HG02759 (cell line): ENCODE data around the gene FAM167B.

Source experiments
- ATAC-seq: cut with Tn5 transposase; IDR thresholded peaks from one replicate; pipeline ENCODE4 v1.9.1; 2021; ENCODE audit warnings: mild to moderate bottlenecking, moderate library complexity; ENCODE audit not compliant: unreplicated experiment

The FAM167B gene

DNA sequence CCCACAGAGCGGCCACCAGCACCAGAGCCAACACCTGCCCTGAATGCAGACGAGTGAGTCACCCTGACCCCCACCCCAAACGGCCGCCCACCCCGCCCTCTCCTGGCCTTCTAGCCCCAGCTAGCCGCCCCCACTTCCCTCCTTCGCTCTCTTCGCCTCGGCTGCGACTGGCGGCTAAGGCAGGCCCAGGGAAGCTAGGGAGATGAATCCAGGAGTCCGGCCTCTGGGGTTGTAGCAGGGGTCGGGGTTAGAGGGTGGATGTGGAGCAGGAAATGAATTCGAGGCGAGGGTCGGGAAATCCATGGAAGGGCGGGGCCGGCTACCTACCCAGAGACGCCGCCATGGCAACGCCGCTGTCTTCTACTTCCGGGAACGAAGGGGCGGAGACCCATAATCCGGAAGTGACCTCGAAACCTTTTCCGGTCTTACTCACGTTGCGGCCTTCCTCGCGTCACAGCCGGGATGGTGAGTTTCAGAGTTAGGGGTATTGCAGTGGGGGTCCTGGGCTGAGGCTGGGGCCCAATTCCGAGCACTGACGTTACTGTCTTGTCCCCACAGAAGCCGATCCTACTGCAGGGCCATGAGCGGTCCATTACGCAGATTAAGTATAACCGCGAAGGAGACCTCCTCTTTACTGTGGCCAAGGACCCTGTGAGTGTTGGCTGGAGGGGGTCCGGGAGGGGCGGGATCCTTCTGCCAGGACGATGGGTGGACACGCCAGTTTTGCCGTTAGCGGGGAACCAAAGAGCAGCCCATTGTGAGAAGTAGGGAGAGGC lies 24.9 kb upstream of the FAM167B start, which contains the start of the genes EIF3I and TMEM234:
EIF3I (plus strand) TSS at position 428 of the 776 bp plus-strand sequence; CDS start at position 463, 35 bp downstream.
TMEM234 (minus strand) TSS at position 374 of the 776 bp plus-strand sequence; CDS start at position 343, 31 bp downstream.
- peak; percentile 91 for ATAC-seq

GRCh38 chr1:32223683-32224082 lies 23.3 kb upstream of the FAM167B start:
- ATAC-seq = no peak

GRCh38 chr1:32224285-32224684 lies 22.7 kb upstream of the FAM167B start:
- no peak for ATAC-seq

- ATAC-seq = no peak
Measured at GRCh38 chr1:32228771-32229170, 18.3 kb upstream of the FAM167B start.

GRCh38 chr1:32231843-32232432 lies 15.1 kb upstream of the FAM167B start:
- ATAC-seq = no peak

DNA sequence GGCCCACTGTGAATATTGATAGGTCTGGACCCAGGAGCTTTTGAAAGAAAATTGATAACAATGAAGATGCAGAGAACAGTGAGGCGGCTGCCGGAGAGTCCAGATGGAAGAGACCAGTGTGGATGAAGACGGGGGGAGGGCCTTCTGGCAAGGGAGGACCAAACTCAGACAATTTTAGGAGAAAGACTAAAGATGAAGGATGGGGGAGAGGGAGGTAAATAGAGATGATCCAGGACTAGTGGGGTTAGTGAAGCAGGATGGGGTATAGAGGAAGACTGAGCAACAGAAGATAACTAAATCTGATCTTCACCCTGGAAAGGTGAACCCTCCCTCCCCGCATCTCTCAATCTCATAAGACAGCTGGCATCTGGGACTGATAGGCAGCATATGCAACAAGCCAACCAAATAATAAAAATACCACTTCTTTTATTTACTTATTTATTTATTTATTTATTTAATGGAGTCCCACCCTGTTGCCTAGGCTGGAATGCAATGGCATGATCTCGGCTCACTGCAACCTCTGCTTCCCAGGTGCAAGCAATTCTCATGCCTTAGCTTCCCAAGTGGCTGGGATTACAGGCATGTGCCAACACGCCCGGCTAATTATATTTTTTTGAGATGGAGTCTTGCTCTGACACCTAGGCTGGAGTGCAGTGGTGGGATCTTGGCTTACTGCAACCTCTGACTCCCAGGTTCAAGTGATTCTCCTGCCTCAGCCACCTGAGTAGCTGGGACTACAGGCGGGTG lies 14.3 kb upstream of the FAM167B start:
- no peak for ATAC-seq

DNA sequence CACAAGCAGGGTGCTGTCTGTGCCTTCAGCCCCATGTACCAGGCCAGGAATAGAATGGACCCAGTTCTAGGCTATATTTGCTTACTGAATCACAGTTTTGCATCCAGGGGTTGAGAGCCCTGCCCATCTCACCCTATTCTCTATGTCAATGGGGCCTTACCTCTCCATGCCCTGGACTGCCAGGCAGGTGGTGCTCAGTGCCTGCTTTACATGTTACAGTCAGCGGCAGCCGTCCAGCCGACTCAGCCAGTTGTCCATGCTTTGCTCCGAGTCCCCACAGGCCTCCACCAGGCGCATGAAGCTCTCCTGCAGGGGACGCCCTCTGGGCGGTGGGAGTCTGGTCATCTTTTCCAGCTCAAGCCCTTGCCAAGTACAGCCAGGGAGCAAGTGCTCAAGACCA lies 12.2 kb upstream of the FAM167B start:
- ATAC-seq = no peak

GRCh38 chr1:32239337-32239736 lies 7.7 kb upstream of the FAM167B start:
- ATAC-seq = no peak

- no peak for ATAC-seq
Measured at GRCh38 chr1:32239790-32240139, 7.3 kb upstream of the FAM167B start.

GRCh38 chr1:32240140-32240951 lies 6.7 kb upstream of the FAM167B start:
- peak; percentile 35 for ATAC-seq

DNA sequence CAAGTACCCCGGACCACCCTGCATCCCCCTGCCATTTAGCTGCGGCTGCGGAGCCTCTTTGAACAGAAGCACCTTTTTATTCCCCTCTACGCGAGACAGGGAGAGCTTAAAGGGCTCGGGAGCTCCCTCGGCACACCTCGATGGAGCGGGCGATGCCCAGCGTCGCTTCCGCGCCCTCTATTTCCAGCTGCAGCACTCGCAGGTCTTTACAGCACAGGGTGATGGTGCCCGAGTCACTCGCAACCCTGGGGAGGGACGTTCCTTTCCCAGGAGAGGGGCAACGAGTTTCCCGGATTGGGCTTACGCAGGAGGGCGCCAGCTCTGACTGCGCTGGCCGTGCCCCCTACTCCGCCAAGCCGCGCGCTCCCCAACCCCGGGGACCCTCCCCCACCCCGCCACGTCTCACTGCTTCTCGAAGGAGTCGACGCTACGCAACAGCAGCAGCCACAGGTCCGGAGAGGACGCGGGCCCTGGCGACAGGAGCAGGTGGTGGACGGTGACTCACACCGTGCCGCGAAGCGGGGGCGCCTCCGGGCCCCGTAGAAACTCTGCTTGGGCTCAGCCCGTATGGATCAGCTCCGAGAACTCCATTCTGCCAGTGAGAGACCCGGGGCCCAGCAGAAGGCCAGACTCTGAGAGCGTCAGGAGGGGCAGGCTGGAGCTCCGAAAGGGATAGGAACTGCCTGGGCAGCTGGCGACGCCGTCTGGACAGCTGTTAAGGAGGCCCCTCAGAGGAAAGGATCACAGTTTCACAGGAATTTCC lies 5.8 kb upstream of the FAM167B start:
- ATAC-seq = peak; percentile 50

DNA sequence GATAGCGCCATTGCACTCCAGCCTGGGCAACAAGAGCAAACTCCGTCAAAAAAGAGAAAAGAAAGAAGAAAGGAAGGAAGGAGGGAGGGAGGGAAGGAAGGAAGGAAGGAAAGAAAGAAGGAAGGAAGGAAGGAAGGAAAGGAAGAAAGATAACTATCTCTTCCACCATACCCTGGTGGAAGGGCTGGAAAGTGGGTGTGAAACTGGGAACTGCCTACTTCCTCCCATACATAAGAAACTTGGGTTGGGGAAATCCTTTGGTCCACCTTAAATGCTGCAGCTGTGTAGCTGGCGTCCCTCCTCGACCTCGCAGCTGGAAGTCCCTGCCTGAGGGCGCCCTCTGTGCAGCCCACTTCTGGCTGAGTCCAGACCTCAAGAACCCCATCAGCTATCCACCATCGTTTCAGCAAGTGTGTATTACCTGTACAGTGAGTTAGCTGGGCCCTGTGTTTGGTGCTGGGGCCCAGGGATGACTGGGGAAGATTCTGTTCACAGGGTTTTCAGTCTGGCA lies 4.6 kb upstream of the FAM167B start:
- no peak for ATAC-seq

DNA sequence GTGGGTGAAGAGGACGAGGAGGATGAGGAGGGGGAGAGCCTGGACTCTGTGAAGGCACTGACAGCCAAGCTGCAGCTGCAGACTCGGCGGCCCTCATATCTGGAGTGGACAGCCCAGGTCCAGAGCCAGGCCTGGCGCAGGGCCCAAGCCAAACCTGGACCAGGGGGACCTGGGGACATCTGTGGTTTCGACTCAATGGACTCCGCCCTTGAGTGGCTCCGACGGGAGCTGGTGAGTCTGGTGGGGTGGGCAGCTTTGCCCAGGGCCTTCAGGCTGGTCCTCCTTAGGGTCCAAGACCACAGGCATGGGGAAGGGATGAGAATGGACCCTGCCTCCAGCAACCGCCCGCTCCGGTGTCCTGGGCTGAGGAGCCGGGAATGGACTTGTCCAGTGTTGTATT lies 430 bp downstream of the FAM167B start:
- ATAC-seq = no peak

DNA sequence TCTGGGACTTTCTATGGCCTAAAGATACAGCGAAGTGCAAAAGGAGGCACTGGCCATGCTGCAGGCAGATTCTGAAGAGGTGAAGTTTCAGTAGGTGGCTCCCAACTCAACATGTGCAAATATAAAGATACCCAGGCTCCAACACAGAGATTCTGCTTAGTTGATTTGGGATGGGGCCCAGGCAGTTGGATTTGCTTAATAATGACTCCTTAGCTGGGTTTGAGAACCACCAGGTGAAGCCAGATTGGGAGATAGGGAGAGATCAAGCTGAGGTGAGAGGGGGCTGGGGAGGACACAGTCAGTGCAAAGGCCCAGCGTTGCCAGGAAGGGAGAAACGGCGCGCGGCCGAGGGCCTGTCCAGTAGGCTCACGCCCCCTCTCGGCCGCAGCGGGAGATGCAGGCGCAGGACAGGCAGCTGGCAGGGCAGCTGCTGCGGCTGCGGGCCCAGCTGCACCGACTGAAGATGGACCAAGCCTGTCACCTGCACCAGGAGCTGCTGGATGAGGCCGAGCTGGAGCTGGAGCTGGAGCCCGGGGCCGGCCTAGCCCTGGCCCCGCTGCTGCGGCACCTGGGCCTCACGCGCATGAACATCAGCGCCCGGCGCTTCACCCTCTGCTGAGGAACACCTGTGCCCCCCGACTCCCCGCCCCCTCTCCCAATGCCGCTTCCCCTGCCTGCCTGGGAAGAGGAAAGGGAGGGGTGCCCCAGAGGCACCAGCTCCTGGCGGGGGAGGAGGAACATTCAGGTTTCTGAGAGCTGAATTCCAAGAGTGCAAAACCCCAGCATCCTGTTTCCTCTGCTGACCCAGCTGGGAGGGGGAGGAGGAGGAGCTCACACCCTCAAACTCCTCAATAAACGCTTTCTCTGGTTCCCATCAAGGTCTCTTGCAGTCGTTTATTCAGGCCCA lies 1.2 kb downstream of the FAM167B start:
- ATAC-seq = peak; percentile 30

DNA sequence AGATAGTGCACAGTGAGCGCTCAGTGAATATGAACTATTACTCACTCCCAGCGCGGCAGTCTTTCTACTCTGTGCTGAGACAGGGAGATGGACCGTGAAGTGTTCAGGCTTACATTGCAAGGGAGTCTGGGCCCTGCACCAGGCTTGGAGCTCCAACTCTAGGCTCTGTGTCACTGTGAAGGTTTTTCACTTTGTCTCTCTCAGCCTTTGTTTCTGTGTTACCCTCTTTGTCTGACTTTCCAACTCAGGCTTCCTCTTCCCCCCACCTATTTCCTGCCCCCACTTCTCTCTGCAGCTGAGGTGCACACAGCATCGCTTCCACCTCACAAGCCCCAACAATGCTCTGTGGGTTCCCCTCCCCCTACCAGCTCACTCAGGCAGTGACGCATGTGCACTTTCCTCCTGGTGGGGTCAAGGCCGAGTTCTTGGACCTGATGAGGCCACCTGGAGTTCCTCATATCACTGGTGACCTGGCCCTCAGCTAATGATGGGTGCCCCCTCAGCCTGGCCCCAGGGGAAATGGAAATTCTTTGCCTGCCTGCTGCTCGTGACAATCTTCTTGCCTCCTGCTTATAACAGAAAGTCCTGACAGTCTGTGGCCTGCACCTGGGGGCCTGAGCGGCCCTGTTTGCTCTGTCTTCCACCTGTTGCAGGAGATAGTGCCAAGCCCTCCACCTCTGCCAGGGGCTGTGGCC lies 3.0 kb downstream of the FAM167B start:
- ATAC-seq = peak; percentile 60

DNA sequence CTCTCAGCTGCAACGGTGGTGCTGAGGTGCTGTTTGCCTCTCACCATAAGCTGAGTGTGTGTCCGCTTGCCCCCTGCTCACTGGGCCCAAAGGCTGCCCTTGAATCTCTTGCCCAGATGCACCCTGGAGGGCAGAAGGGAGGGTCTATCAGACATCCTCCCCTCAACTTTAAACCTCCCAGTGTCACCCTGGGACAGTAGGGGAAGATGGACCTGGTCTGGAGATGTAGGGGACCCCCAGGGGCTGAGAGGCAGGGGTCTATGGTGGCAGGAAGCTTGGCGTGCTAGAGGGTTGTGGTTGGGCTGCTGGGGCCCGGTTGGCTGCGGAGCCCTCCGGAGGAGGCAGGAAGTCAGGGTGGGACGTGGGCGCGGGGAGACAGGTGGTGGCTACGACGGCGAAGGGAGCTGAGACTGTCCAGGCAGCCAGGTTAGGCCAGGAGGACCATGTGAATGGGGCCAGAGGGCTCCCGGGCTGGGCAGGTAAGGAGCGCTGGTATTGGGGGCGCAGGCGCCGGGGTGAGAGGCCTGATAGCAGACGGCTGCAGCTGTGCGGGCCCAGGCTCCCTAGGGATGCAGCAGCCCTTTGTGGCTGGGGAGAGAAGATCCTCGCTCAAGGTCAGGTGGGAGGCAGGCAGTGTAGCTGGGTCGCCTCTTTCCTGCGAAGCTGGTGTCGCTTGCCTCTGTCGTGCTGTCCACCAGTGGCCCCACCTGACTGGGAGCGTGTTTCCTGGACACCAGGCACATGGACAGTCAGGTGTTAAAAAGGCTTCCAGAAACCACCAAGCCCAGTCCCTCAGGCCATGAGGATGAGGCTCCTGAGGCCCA lies 4.1 kb downstream of the FAM167B start, which contains the start of gene LCK:
LCK (plus strand) TSS at position 373 of the 824 bp plus-strand sequence. CDS start 23,065 bp downstream, outside the sequence.
- ATAC-seq = no peak
